WTC11 (cell line): ENCODE results near the gene TMED10. TPM values are rescaled to one million over a fixed set of nuclear protein-coding genes. Genes with fewer than 3 reads are reported as not detected.

ENCODE experiments used
- ATAC-seq: fragments of 200-7000 bp; cut with Tn5 transposase; 2 replicates; pipeline ENCODE4 v1.10.0; 2021; ENCODE audit warnings: mild to moderate bottlenecking, moderate library complexity
- CTCF ChIA-PET: fragments of 300-600 bp; sonication (Branson Sonifier 250); formaldehyde crosslinking; loops from one replicate; lab custom pipeline; 2021; ENCODE audit warnings: antibody characterized with exemption; lab: Charles Lee
- POLR2A ChIA-PET: fragments of 350-600 bp; sonication (Branson Sonifier 250); formaldehyde crosslinking; loops from one replicate; lab custom pipeline; 2021; ENCODE audit warnings: antibody characterized with exemption; lab: Charles Lee
- DNase-seq: peaks from one replicate; pipeline ENCODE4 v3.0.0; 2021; ENCODE audit warnings: low spot score
- H3K27ac Mint-ChIP-seq: 2 replicates; pipeline ENCODE4 v1.8.0; 2021; ENCODE audit warnings: mixed read lengths
- H3K27me3 Mint-ChIP-seq: 2 replicates; pipeline ENCODE4 v1.8.0; 2021; ENCODE audit warnings: low read depth, mild to moderate bottlenecking, moderate library complexity, mixed read lengths
- H3K36me3 Mint-ChIP-seq: 2 replicates; pipeline ENCODE4 v1.8.0; 2021; ENCODE audit warnings: mixed read lengths
- H3K4me1 Mint-ChIP-seq: 2 replicates; pipeline ENCODE4 v1.8.0; 2022; ENCODE audit warnings: mixed read lengths
- H3K4me3 Mint-ChIP-seq: 2 replicates; pipeline ENCODE4 v1.8.0; 2021; ENCODE audit warnings: mild to moderate bottlenecking, moderate library complexity, mixed read lengths
- H3K9me3 Mint-ChIP-seq: 2 replicates; pipeline ENCODE4 v1.8.0; 2021; ENCODE audit warnings: mixed read lengths
- ATF2 ChIP-seq: sonication (generic); formaldehyde crosslinking; IDR thresholded peaks from 2 replicates; pipeline ENCODE4 v1.8.1; 2022; ENCODE audit warnings: low read depth, missing genetic modification reagents, borderline replicate concordance
- JUN ChIP-seq: sonication (generic); formaldehyde crosslinking; IDR thresholded peaks from 2 replicates; pipeline ENCODE4 v1.8.0; 2023; ENCODE audit warnings: mild to moderate bottlenecking, missing genetic modification reagents
- NFE2L1 ChIP-seq: sonication (generic); formaldehyde crosslinking; IDR thresholded peaks from 2 replicates; pipeline ENCODE4 v1.8.1; 2023; ENCODE audit warnings: missing genetic modification reagents
- NR1H2 ChIP-seq: sonication (generic); formaldehyde crosslinking; IDR thresholded peaks from 2 replicates; pipeline ENCODE4 v1.9.0; 2021; ENCODE audit warnings: mild to moderate bottlenecking, moderate library complexity, missing genetic modification reagents
- TCF7 ChIP-seq: sonication (generic); formaldehyde crosslinking; IDR thresholded peaks from 2 replicates; pipeline ENCODE4 v1.8.0; 2022; ENCODE audit warnings: mild to moderate bottlenecking, low read depth, missing genetic modification reagents, moderate library complexity
- TEAD1 ChIP-seq: sonication (generic); formaldehyde crosslinking; IDR thresholded peaks from 2 replicates; pipeline ENCODE4 v1.8.0; 2022; ENCODE audit warnings: mild to moderate bottlenecking, missing genetic modification reagents
- ZNF232 ChIP-seq: sonication (generic); formaldehyde crosslinking; IDR thresholded peaks from 2 replicates; pipeline ENCODE4 v1.8.0; 2022; ENCODE audit warnings: mild to moderate bottlenecking, missing genetic modification reagents
- ZNF396 ChIP-seq: fragments of 250-450 bp; sonication (Bioruptor Pico); IDR thresholded peaks from 2 replicates; pipeline ENCODE4 v1.8.0; 2021; ENCODE audit warnings: mild to moderate bottlenecking, moderate library complexity, borderline replicate concordance
- ZNF423 ChIP-seq: fragments of 250-450 bp; sonication (Bioruptor Pico); IDR thresholded peaks from 2 replicates; pipeline ENCODE4 v2.1.2; 2022; ENCODE audit warnings: mild to moderate bottlenecking, moderate library complexity
- total RNA-seq: library from RNA; stranded (reverse); gene quantifications from 3 replicates; pipeline ENCODE4 v1.2.3, GENCODE V29; 2021
- TF ChIP-seq, protein P1 (sequence below): fragments of 250-450 bp; sonication (Bioruptor Pico); IDR thresholded peaks from 2 replicates; pipeline ENCODE4 v1.9.0; 2021; ENCODE audit warnings: mild to moderate bottlenecking, borderline replicate concordance
- TF ChIP-seq, protein P2 (sequence below): sonication (generic); formaldehyde crosslinking; IDR thresholded peaks from 2 replicates; pipeline ENCODE4 v1.8.1; 2023; ENCODE audit warnings: mild to moderate bottlenecking, moderate library complexity, missing genetic modification reagents
- TF ChIP-seq, protein P3 (sequence below): sonication (generic); formaldehyde crosslinking; IDR thresholded peaks from 2 replicates; pipeline ENCODE4 v1.8.1; 2023; ENCODE audit warnings: mild to moderate bottlenecking, missing genetic modification reagents
- TF ChIP-seq, protein P4 (sequence below): sonication (generic); formaldehyde crosslinking; IDR thresholded peaks from 2 replicates; pipeline ENCODE4 v1.8.0; 2023; ENCODE audit warnings: missing genetic modification reagents, mild to moderate bottlenecking, borderline replicate concordance
- TF ChIP-seq, protein P5 (sequence below): sonication (generic); formaldehyde crosslinking; conservative IDR thresholded peaks from 2 replicates; pipeline ENCODE4 v1.8.1; 2023; ENCODE audit warnings: mild to moderate bottlenecking, low read depth, missing genetic modification reagents, moderate library complexity

The TMED10 gene
- total RNA-seq, 1 experiment from 2014 or later, result 234 TPM

GRCh38 chr14:75107186-75107585 is 69.2 kb downstream of the TMED10 start (continued):
- TF ChIP-seq, protein P1, sequence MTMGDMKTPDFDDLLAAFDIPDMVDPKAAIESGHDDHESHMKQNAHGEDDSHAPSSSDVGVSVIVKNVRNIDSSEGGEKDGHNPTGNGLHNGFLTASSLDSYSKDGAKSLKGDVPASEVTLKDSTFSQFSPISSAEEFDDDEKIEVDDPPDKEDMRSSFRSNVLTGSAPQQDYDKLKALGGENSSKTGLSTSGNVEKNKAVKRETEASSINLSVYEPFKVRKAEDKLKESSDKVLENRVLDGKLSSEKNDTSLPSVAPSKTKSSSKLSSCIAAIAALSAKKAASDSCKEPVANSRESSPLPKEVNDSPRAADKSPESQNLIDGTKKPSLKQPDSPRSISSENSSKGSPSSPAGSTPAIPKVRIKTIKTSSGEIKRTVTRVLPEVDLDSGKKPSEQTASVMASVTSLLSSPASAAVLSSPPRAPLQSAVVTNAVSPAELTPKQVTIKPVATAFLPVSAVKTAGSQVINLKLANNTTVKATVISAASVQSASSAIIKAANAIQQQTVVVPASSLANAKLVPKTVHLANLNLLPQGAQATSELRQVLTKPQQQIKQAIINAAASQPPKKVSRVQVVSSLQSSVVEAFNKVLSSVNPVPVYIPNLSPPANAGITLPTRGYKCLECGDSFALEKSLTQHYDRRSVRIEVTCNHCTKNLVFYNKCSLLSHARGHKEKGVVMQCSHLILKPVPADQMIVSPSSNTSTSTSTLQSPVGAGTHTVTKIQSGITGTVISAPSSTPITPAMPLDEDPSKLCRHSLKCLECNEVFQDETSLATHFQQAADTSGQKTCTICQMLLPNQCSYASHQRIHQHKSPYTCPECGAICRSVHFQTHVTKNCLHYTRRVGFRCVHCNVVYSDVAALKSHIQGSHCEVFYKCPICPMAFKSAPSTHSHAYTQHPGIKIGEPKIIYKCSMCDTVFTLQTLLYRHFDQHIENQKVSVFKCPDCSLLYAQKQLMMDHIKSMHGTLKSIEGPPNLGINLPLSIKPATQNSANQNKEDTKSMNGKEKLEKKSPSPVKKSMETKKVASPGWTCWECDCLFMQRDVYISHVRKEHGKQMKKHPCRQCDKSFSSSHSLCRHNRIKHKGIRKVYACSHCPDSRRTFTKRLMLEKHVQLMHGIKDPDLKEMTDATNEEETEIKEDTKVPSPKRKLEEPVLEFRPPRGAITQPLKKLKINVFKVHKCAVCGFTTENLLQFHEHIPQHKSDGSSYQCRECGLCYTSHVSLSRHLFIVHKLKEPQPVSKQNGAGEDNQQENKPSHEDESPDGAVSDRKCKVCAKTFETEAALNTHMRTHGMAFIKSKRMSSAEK (CRISPR knock-in tag), result no peak
- TF ChIP-seq, protein P2, sequence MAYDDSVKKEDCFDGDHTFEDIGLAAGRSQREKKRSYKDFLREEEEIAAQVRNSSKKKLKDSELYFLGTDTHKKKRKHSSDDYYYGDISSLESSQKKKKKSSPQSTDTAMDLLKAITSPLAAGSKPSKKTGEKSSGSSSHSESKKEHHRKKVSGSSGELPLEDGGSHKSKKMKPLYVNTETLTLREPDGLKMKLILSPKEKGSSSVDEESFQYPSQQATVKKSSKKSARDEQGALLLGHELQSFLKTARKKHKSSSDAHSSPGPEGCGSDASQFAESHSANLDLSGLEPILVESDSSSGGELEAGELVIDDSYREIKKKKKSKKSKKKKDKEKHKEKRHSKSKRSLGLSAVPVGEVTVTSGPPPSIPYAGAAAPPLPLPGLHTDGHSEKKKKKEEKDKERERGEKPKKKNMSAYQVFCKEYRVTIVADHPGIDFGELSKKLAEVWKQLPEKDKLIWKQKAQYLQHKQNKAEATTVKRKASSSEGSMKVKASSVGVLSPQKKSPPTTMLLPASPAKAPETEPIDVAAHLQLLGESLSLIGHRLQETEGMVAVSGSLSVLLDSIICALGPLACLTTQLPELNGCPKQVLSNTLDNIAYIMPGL (CRISPR knock-in tag), result no peak

DNA sequence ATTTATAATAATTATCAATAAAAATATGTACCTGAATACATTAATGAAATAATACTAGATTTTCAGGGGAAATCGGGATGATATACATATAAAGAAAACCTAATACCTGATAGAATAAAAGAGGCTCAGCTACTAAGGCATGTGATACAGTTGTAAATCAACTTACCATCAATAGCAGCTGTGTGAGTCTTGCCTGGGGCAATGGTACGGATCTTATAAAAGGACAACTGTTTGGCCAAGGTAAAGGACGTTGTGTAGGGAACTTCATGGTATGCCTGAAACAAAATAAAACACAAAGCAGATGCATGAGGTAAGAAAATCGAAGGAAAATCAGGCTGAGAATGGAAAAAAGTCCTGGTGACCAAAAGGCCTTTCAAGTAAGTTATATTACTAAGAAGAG is 74.9 kb downstream of the TMED10 start:
- Mint-ChIP-seq H3K4me3 (no peak overlapping the region), H3K27ac (no peak overlapping the region), H3K36me3 (peaks cover 53% of the 10 kb centered on the region), H3K27me3 (no peaks in the 10 kb centered on the region), H3K9me3 (no peaks in the 10 kb centered on the region), H3K4me1 (no peaks in the 10 kb centered on the region)
- CTCF ChIA-PET, result interaction anchor here (2.1 kb wide), 1 partner anchor 157 kb away, joined by 4 read pairs; no protein-coding TSS in a partner anchor
- DNase-seq (no peak), ATAC-seq (no peak)
- TF ChIP-seq ZNF232 (CRISPR knock-in tag), result no peak
- no peak for TF ChIP-seq TCF7 (CRISPR knock-in tag)
- TF ChIP-seq, protein P3, sequence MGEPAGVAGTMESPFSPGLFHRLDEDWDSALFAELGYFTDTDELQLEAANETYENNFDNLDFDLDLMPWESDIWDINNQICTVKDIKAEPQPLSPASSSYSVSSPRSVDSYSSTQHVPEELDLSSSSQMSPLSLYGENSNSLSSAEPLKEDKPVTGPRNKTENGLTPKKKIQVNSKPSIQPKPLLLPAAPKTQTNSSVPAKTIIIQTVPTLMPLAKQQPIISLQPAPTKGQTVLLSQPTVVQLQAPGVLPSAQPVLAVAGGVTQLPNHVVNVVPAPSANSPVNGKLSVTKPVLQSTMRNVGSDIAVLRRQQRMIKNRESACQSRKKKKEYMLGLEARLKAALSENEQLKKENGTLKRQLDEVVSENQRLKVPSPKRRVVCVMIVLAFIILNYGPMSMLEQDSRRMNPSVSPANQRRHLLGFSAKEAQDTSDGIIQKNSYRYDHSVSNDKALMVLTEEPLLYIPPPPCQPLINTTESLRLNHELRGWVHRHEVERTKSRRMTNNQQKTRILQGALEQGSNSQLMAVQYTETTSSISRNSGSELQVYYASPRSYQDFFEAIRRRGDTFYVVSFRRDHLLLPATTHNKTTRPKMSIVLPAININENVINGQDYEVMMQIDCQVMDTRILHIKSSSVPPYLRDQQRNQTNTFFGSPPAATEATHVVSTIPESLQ, result no peak
- no peak for TF ChIP-seq ZNF396 (CRISPR knock-in tag)
- TF ChIP-seq, protein P4, sequence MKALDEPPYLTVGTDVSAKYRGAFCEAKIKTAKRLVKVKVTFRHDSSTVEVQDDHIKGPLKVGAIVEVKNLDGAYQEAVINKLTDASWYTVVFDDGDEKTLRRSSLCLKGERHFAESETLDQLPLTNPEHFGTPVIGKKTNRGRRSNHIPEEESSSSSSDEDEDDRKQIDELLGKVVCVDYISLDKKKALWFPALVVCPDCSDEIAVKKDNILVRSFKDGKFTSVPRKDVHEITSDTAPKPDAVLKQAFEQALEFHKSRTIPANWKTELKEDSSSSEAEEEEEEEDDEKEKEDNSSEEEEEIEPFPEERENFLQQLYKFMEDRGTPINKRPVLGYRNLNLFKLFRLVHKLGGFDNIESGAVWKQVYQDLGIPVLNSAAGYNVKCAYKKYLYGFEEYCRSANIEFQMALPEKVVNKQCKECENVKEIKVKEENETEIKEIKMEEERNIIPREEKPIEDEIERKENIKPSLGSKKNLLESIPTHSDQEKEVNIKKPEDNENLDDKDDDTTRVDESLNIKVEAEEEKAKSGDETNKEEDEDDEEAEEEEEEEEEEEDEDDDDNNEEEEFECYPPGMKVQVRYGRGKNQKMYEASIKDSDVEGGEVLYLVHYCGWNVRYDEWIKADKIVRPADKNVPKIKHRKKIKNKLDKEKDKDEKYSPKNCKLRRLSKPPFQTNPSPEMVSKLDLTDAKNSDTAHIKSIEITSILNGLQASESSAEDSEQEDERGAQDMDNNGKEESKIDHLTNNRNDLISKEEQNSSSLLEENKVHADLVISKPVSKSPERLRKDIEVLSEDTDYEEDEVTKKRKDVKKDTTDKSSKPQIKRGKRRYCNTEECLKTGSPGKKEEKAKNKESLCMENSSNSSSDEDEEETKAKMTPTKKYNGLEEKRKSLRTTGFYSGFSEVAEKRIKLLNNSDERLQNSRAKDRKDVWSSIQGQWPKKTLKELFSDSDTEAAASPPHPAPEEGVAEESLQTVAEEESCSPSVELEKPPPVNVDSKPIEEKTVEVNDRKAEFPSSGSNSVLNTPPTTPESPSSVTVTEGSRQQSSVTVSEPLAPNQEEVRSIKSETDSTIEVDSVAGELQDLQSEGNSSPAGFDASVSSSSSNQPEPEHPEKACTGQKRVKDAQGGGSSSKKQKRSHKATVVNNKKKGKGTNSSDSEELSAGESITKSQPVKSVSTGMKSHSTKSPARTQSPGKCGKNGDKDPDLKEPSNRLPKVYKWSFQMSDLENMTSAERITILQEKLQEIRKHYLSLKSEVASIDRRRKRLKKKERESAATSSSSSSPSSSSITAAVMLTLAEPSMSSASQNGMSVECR (CRISPR knock-in tag), result no peak
- TF ChIP-seq ATF2 (CRISPR knock-in tag), result no peak
- TF ChIP-seq, protein P2 (CRISPR knock-in tag), result no peak
- TF ChIP-seq JUN (CRISPR knock-in tag), result no peak
- no peak for TF ChIP-seq ZNF423 (CRISPR knock-in tag)
- no peak for TF ChIP-seq NR1H2 (CRISPR knock-in tag)
- TF ChIP-seq, protein P5, sequence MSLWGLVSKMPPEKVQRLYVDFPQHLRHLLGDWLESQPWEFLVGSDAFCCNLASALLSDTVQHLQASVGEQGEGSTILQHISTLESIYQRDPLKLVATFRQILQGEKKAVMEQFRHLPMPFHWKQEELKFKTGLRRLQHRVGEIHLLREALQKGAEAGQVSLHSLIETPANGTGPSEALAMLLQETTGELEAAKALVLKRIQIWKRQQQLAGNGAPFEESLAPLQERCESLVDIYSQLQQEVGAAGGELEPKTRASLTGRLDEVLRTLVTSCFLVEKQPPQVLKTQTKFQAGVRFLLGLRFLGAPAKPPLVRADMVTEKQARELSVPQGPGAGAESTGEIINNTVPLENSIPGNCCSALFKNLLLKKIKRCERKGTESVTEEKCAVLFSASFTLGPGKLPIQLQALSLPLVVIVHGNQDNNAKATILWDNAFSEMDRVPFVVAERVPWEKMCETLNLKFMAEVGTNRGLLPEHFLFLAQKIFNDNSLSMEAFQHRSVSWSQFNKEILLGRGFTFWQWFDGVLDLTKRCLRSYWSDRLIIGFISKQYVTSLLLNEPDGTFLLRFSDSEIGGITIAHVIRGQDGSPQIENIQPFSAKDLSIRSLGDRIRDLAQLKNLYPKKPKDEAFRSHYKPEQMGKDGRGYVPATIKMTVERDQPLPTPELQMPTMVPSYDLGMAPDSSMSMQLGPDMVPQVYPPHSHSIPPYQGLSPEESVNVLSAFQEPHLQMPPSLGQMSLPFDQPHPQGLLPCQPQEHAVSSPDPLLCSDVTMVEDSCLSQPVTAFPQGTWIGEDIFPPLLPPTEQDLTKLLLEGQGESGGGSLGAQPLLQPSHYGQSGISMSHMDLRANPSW (CRISPR knock-in tag), result no peak
- TF ChIP-seq TEAD1 (CRISPR knock-in tag), result no peak
- TF ChIP-seq NFE2L1 (CRISPR knock-in tag), result no peak
- POLR2A ChIA-PET, result no interaction called here
